COR-L47 (cell line): Measurements from ENCODE around the gene CACNA2D3.
"Not testable (repeated sequence)": the region's sequence is repeated elsewhere in the genome, so short reads cannot be mapped to it uniquely, and the experiment has no call there.

ENCODE experiments used
- DNase-seq: peaks from one replicate; lab custom pipeline; 2025; lab: John Stamatoyannopoulos, UW

The CACNA2D3 gene

DNA sequence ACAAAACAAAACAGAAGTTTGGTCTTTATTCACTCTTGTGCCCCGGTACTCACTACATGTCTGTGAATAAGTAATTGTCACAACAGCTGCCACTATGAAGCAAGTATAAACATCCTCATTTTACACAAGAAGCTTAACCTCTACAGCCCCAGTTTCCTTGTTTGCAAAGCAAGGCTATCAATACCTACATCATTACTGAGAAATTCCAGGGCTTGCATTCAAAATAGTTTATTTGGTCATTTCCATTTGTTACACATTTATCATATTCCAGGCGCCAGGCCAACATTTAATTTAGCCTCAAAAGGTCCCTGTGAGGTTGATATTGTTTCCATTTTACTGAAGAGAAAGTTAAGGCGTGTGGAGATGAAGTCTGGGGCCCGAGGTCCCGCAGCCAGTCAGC lies 966.9 kb downstream of the CACNA2D3 start:
- no peak for DNase-seq

DNA sequence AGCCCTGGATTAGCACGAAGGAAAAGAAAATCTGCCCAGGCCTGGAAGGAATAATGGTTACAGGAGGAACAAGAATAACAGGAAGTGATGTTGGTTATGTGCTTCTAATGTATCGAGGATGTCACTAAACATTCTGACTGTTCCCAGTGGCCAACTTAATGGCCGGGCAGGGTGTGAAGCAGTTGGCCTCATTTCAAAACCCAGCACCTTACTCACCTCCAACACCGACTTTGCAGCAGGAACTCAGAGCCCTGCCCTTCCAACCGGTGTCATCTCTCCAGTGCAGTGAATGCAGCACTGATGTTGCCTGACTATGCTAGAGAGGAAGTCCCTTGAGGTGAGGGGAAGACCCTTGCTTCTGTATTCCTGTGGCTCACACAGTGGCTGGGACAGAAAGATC lies 967.9 kb downstream of the CACNA2D3 start:
- no peak for DNase-seq

DNA sequence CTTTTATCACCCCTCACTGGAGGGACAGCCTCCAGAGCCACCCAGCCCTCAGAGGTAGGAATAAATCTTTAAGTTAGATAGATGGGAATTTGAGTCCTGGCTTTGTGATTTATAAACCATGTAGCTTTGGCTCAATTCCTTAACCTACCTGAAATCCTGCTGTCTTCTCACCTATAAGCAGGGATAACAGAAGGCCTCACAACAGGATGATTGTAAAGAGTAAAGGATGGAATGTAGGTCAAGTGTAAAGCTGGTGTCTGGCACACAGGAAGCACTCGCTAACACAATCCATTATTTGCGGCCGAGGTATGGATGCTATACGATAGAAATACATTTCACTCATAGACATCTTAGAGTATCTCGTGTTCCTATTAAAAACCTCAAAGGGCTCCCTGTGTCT lies 968.4 kb downstream of the CACNA2D3 start:
- no peak for DNase-seq

DNA sequence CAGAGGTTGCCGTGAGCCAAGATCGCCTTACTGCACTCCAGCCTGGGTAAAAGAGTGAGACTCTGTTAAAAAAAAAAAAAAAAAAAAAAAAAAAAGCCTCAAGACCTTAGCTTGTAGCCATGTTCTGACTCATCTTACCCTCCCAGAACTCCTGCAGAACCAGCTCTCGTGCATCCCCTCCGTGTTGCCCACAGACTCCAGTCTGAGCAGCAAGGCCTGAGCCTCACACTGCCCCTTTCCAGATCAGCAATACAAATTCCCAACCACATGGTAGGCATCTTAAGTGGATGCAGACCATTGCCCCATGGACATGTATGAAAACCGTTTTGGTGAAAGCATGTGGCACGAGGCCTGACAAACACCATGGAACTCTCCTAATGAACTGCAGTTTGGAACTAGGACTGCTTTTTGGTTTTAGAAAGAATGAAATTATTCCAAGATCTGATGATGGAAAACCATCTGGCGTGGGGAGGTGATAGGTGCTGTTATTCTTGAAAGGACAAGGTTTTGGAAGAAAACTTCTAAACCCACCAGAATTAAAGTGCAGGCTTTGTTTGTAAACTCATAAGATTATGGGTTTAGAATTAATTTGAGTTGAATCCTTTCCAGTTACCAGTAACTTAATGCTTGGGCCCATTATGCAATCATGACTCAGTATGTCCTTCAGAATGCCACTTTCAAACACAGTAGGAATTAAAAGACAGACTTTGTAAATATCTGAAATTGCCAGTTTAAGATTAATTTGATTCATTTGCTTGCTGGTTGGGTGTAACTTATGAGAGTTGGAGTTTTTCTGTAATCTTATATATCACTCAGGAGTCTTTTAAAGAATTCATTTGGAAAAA lies 969.3 kb downstream of the CACNA2D3 start:
- no peak for DNase-seq

DNA sequence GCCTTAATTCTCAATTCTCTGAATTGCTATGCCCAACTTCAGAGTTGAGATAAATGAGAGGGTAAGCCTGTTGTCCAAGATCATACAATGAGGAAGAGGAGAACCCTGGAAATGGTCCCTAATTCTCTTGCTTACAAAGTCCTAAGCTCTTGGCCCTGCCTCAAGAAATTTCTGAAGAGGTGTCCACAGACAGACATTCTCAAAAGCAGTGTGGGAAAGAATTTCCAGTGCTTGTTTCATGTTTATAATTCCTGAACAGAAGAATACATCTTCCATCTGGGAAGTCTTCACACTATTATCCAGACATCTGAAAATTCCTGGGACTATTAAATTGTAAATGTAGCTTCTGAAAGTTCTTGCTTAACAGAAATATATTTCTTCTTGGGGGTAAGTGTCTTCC lies 972.3 kb downstream of the CACNA2D3 start:
- no peak for DNase-seq

DNA sequence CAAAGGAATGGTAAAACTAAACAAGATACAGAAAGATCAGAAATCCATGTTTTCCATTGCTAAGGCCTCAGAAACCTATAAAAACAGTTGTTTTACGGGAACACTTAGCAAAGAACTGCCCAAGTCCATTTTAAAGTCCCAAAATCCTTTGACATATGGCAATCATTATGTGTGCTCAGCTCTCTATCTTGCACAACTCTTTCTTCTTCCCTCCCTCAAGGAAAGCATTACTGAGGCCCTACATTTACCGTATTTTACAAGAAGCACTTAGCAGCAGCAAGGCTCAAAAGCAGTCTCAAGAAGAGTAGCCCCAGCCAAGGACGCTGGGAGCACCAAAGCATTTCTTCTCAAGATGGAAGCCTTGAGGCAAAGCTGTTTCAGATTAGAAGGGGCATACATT lies 975.1 kb downstream of the CACNA2D3 start:
- DNase-seq, result no peak

DNA sequence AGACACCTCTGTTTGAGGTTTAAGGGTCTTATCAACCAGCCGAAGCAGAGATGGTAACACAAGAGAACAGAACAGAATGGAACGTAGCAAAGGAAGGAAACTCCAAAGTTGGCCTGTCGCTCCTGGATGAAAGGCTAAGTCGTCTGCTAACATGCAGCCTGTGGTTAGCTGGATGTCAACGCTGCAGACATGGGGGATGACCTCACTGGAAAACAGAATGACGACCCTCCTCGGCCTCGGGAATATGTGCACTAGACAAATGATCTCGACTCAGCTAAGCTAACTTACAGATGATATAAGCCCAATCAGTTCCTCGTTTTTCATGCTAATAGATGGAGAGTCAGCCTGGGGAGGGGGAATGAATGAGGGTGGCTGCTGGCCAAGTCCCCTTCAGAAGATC lies 983.3 kb downstream of the CACNA2D3 start:
- DNase-seq, result no peak

DNA sequence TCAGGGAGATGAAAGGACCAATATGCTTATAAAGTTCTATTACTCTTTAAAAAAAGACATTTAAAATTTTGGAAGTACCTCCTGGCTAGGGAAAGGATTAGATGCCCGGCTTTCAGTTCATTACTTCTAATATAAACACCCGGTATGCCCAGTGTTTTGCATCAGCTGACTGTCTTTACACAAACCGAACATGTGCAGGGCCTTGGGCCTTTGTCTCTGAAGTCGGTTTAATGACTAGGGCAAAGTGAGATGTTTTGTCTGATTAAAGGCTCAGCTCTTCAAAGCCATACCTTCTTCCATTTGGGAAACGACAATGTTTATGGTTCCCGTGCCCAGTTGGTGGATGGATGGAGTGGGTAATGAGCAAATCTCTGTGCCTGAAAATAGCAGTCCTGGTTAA lies 984.8 kb downstream of the CACNA2D3 start:
- DNase-seq, result no peak

DNA sequence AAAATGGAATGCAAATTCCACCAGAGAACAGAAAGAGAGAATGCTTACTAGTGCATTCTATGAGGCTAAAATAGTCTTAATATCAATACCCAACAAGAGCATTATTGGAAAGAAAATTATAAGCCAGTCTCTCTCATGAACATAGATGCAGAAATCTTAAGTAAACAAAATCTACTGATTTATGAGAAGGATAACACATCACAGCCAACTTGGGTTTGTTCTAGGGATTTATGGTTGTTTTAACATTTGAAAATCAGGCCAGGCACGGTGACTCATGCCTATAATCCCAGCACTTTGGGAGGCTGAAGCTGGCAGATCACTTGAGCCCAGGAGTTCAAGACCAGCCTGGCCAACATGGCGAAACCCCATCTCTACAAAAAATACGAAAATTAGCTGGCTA lies 989.6 kb downstream of the CACNA2D3 start:
- DNase-seq, result not testable (repeated sequence)

DNA sequence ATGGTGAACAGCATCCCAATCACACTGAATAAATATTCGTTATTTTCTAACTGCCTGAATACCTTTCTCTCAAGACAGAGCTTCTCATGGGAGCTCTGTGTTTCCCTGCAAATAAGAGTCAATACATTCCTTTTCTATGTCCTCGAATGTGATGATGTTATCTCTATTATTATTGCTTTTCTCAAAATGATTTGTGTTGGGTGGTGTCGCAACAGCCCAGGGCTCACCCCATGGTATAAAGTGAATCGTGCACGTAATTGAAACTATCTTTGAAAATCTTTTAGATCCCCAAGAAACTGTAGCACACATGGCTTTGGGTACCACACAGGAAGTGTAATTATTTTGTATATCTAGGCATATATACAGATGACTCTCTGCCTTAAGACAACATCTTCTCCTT lies 996.1 kb downstream of the CACNA2D3 start:
- DNase-seq, result no peak

DNA sequence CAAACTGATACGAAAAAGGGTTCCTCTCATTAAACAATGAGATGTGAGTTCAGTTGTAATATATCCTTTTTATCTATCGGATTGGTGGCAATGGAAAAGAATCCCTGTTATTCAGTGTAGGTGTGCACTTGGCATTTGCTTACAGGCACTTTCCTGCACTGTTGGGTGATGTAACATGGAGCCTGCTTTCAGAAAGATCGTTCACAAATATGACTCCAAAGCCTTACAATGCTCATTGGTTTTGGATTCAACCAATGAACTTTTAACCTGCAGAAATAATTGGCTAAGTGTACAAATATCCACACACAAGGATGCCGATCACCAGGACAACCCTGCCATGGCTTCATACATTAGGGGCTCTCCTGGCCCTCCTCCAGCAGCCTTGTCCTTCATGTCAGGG lies 996.9 kb downstream of the CACNA2D3 start:
- DNase-seq, result no peak

DNA sequence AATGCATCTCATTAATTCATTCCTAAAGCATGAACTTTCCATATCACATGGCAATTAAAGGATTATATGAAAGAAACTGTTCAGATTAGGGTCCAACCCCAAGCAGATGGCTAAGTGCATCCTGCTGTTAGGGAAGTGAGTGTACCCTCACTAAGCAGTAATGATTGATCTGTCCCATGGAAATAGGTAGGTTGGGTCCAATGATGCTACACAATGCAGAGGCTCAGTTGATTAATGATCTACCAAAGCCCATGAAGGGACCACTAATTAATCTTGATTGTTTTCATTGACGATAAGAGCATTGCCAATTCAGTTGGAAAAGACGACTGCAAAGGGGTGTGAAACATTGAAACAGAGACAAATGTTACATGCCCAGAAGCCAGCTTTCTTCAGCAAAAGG lies 1000.0 kb downstream of the CACNA2D3 start:
- DNase-seq, result no peak
